ENCODE data around the gene HIP1R. TPM values are rescaled to one million over a fixed set of nuclear protein-coding genes. Genes with fewer than 3 reads are reported as not detected.

Gene HIP1R
- total and polyA plus RNA-seq, 8 donors: 52.1 to 395 (median 89.8) TPM

- no peak for TF ChIP-seq CTCF (IDR thresholded peaks at IDR 0.05)
- no peak for TF ChIP-seq POLR2A (IDR thresholded peaks at IDR 0.05)
- TF ChIP-seq POLR2AphosphoS5 (IDR thresholded peaks at IDR 0.05): no peak
- no peak for TF ChIP-seq EP300 (IDR thresholded peaks at IDR 0.05)
Measured at GRCh38 chr12:122866950-122867607, 31.8 kb downstream of the HIP1R start.

GRCh38 chr12:122867691-122868461 lies 32.6 kb downstream of the HIP1R start:
- H3K9me3 ChIP-seq: no peaks in the 10 kb centered on the region
- peaks cover 66 to 95% (median 91%) of the 10 kb centered on the region in 4 donors for H3K4me1 ChIP-seq
- TF ChIP-seq POLR2A (IDR thresholded peaks at IDR 0.05) (no peak), CTCF (IDR thresholded peaks at IDR 0.05) (peak in 5 of 7 experiments; percentile 7 to 32 (median 13)), POLR2AphosphoS5 (IDR thresholded peaks at IDR 0.05) (peak in 2 of 3 donors; percentile 54 to 91)
- H3K36me3 ChIP-seq: peaks cover 48 to 79% (median 66%) of the 10 kb centered on the region in 4 donors
- intact Hi-C loops (cut with DNase I; ENCODE audit: low total_unique reads): no loop called here
- no peak overlapping the region for H3K4me3 ChIP-seq
- 30 to 65% (median 38%) methylated on average over 12 to 33 of the region's 33 CpGs for WGBS, 5 donors
- no peaks in the 10 kb centered on the region for H3K27me3 ChIP-seq
- peak overlapping the region; percentile 80 to 91 (median 85) for H3K27ac ChIP-seq
- peak; percentile 58 to 95 for DNase-seq

More at GRCh38 chr12:122866950-122867607, 31.8 kb downstream of the HIP1R start:
- Histone ChIP-seq H3K4me3 (no peak overlapping the region), H3K9me3 (no peaks in the 10 kb centered on the region), H3K27ac (peak overlapping the region; percentile 80 to 91 (median 85)), H3K27me3 (no peaks in the 10 kb centered on the region), H3K4me1 (peaks cover 61 to 92% (median 90%) of the 10 kb centered on the region in 4 donors), H3K36me3 (peaks cover 48 to 82% (median 68%) of the 10 kb centered on the region in 4 donors)
- DNase-seq: peak in 1 of 2 donors; percentile 37
- intact Hi-C loops (cut with DNase I; ENCODE audit: low total_unique reads): no loop called here
- 67 to 86% (median 76%) methylated on average over 21 to 36 of the region's 36 CpGs for WGBS, 5 donors

GRCh38 chr12:122868471-122869177 lies 33.4 kb downstream of the HIP1R start:
- peak in 1 of 2 donors; percentile 26 for DNase-seq
- H3K4me1 ChIP-seq: peaks cover 66 to 95% (median 92%) of the 10 kb centered on the region in 4 donors
- no peaks in the 10 kb centered on the region for H3K27me3 ChIP-seq
- intact Hi-C loops (cut with DNase I; ENCODE audit: low total_unique reads): no loop called here
- WGBS, 5 donors: 43 to 71% (median 53%) methylated on average over 13 of the region's 13 CpGs
- H3K36me3 ChIP-seq: peaks cover 48 to 72% (median 66%) of the 10 kb centered on the region in 4 donors
- H3K4me3 ChIP-seq: no peak overlapping the region
- TF ChIP-seq POLR2A (IDR thresholded peaks at IDR 0.05): no peak
- TF ChIP-seq POLR2AphosphoS5 (IDR thresholded peaks at IDR 0.05): no peak
- no peak for TF ChIP-seq CTCF (IDR thresholded peaks at IDR 0.05)
- peak overlapping the region; percentile 80 to 91 (median 85) for H3K27ac ChIP-seq
- H3K9me3 ChIP-seq: no peaks in the 10 kb centered on the region
